ENCODE measurements around the gene SBK2. TPM values are rescaled to one million over a fixed set of nuclear protein-coding genes. Genes with fewer than 3 reads are reported as not detected.
"Not testable (repeated sequence)": the region's sequence is repeated elsewhere in the genome, so short reads cannot be mapped to it uniquely, and the experiment has no call there.

Gene SBK2
- total RNA-seq, 1 experiment from 2014 or later: 3.5 TPM

GRCh38 chr19:55578031-55578760 lies 41.3 kb upstream of the SBK2 start:
- intact Hi-C loops (cut with micrococcal nuclease; ENCODE audit: unreplicated experiment): no loop called here
- peaks cover 7% of the 10 kb centered on the region; the same call in 1 of the 2 replicates for H4K20me1 ChIP-seq (ENCODE audit: insufficient read depth)
- H3K36me3 ChIP-seq (ENCODE audit: low read depth): peaks cover 9% of the 10 kb centered on the region; the same call in 1 of the 2 replicates
- H3K4me3 ChIP-seq: no peak overlapping the region
- TF ChIP-seq CTCF (conservative IDR thresholded peaks at IDR 0.05): no peak
- no peak for TF ChIP-seq EZH2 (IDR thresholded peaks at IDR 0.05; ENCODE audit: low read depth)
- H3F3A ChIP-seq (ENCODE audit: insufficient read depth, low read depth): peaks cover 40% of the 10 kb centered on the region; the same call in 1 of the 2 replicates
- H3K9me2 ChIP-seq (ENCODE audit: insufficient read depth): no peaks in the 10 kb centered on the region
- no peak overlapping the region for H3K27ac ChIP-seq
- ChIA-PET POLR2A (ENCODE audit: unreplicated experiment) (no interaction called here), CTCF (no interaction called here)
- H3K4me1 ChIP-seq (replicated peaks; ENCODE audit: insufficient read depth): 0 out of 2 replicates have a peak, but pooled peaks cover 3% of the 10 kb centered on the region
- no peaks in the 10 kb centered on the region for H3K27me3 ChIP-seq (ENCODE audit: insufficient read depth, low read depth)
- no peak overlapping the region for H2AFZ ChIP-seq
- no peak overlapping the region for H3K4me2 ChIP-seq
- no TSS peak for BruUV-seq (replicated peaks)
- H3K9me3 ChIP-seq (ENCODE audit: insufficient read depth, low read depth): no peaks in the 10 kb centered on the region
- H3K79me2 ChIP-seq (ENCODE audit: low read depth): peaks cover 18% of the 10 kb centered on the region
- DNase-seq: no peak

- no TSS peak for BruUV-seq (replicated peaks)
- Histone ChIP-seq H4K20me1 (ENCODE audit: insufficient read depth) (peaks cover 7% of the 10 kb centered on the region; the same call in 1 of the 2 replicates), H3K36me3 (ENCODE audit: low read depth) (peaks cover 9% of the 10 kb centered on the region; the same call in 1 of the 2 replicates), H3K4me3 (no peak overlapping the region), H3K4me1 (replicated peaks; ENCODE audit: insufficient read depth) (0 out of 2 replicates have a peak, but pooled peaks cover 3% of the 10 kb centered on the region), H3K27ac (no peak overlapping the region), H3K9me3 (ENCODE audit: insufficient read depth, low read depth) (no peaks in the 10 kb centered on the region), H3K79me2 (ENCODE audit: low read depth) (peaks cover 18% of the 10 kb centered on the region), H3K4me2 (no peak overlapping the region), H3K9me2 (ENCODE audit: insufficient read depth) (no peaks in the 10 kb centered on the region), H3K27me3 (ENCODE audit: insufficient read depth, low read depth) (no peaks in the 10 kb centered on the region), H2AFZ (no peak overlapping the region), H3F3A (ENCODE audit: insufficient read depth, low read depth) (peaks cover 34% of the 10 kb centered on the region; the same call in 1 of the 2 replicates)
- intact Hi-C loops (cut with micrococcal nuclease; ENCODE audit: unreplicated experiment): no loop called here
- no peak for DNase-seq
- CTCF ChIA-PET: no interaction called here
- POLR2A ChIA-PET (ENCODE audit: unreplicated experiment): interaction anchor here (0.9 kb wide), 1 partner anchor 249 kb away, joined by 7 read pairs; no protein-coding TSS in a partner anchor
- TF ChIP-seq EZH2 (IDR thresholded peaks at IDR 0.05; ENCODE audit: low read depth) (no peak), CTCF (conservative IDR thresholded peaks at IDR 0.05) (no peak)
Observed at GRCh38 chr19:55576746-55577145, 39.8 kb upstream of the SBK2 start.

GRCh38 chr19:55573929-55574328 lies 37.0 kb upstream of the SBK2 start:
- H3K79me2 ChIP-seq (ENCODE audit: low read depth); CTCF ChIA-PET; H3K4me3 ChIP-seq; H3K4me1 ChIP-seq (replicated peaks; ENCODE audit: insufficient read depth); BruUV-seq (replicated peaks); intact Hi-C loops (cut with micrococcal nuclease; ENCODE audit: unreplicated experiment); H2AFZ ChIP-seq; H3K4me2 ChIP-seq; H3K9me2 ChIP-seq (ENCODE audit: insufficient read depth); DNase-seq; H3K27ac ChIP-seq; H3K27me3 ChIP-seq (ENCODE audit: insufficient read depth, low read depth); H4K20me1 ChIP-seq (ENCODE audit: insufficient read depth); H3K36me3 ChIP-seq (ENCODE audit: low read depth); H3K9me3 ChIP-seq (ENCODE audit: insufficient read depth, low read depth); POLR2A ChIA-PET (ENCODE audit: unreplicated experiment): not testable (repeated sequence)
- peaks cover 24% of the 10 kb centered on the region; the same call in 1 of the 2 replicates for H3F3A ChIP-seq (ENCODE audit: insufficient read depth, low read depth)

- POLR2A ChIA-PET (ENCODE audit: unreplicated experiment): not testable (repeated sequence)
Observed at GRCh38 chr19:55569477-55569876, 32.5 kb upstream of the SBK2 start.

More at GRCh38 chr19:55569477-55569876, 32.5 kb upstream of the SBK2 start:
- H3K4me3 ChIP-seq; H3K27ac ChIP-seq; intact Hi-C loops (cut with micrococcal nuclease; ENCODE audit: unreplicated experiment); CTCF ChIA-PET; H3K4me1 ChIP-seq (replicated peaks; ENCODE audit: insufficient read depth); H3F3A ChIP-seq (ENCODE audit: insufficient read depth, low read depth); BruUV-seq (replicated peaks); DNase-seq; H3K9me3 ChIP-seq (ENCODE audit: insufficient read depth, low read depth); H2AFZ ChIP-seq; H4K20me1 ChIP-seq (ENCODE audit: insufficient read depth); H3K27me3 ChIP-seq (ENCODE audit: insufficient read depth, low read depth); H3K9me2 ChIP-seq (ENCODE audit: insufficient read depth); H3K79me2 ChIP-seq (ENCODE audit: low read depth); H3K4me2 ChIP-seq; H3K36me3 ChIP-seq (ENCODE audit: low read depth): not testable (repeated sequence)

Data from PC-9 (cell line).